ENCODE data around the gene WHAMM.

WHAMM gene

DNA sequence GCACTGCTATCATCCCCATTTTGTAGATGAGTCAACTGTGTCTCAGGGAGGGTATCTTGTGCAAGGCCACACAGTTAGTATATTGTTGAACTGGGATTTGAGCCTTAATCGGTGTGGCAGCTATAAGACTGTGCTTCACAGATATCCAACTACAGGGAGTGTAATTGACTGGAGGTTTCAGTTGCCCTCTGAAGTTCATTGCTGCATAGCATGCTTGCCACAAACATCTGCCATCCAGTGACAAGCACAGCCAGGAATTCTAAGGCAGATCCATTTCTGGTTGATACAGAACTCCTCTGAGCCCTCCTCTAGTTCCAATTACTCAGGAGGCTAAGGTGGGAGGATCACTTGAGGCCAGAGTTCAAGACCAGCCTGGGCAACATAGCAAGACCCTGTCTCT lies 19.9 kb upstream of the WHAMM start:
- ChIA-PET CTCF (no interaction called here), POLR2A (no interaction called here)
- Histone ChIP-seq H3K27ac (ENCODE audit: extremely low read depth, low read depth, low read length) (no peak overlapping the region), H3K9me3 (ENCODE audit: control insufficient read depth, insufficient read depth, low read depth, low read length) (no peaks in the 10 kb centered on the region), H3K4me1 (ENCODE audit: control insufficient read depth, insufficient read depth, low read length) (no peaks in the 10 kb centered on the region), H3K4me3 (ENCODE audit: low read depth, low read length) (no peak overlapping the region), H3K36me3 (ENCODE audit: control insufficient read depth in 2 of 2, insufficient read depth in 1 of 2, low read length in 2 of 2) (no peaks in the 10 kb centered on the region)
- TF ChIP-seq ZNF121 (tag by site-specific recombination; IDR thresholded peaks at IDR 0.05) = 0 out of 2 replicates have a peak, but pooled peaks have one; percentile 30
- no peak for TF ChIP-seq ZNF416 (tag by site-specific recombination; IDR thresholded peaks at IDR 0.05)
- TF ChIP-seq EGR2 (tag by site-specific recombination; IDR thresholded peaks at IDR 0.05; ENCODE audit: low read depth) = no peak

DNA sequence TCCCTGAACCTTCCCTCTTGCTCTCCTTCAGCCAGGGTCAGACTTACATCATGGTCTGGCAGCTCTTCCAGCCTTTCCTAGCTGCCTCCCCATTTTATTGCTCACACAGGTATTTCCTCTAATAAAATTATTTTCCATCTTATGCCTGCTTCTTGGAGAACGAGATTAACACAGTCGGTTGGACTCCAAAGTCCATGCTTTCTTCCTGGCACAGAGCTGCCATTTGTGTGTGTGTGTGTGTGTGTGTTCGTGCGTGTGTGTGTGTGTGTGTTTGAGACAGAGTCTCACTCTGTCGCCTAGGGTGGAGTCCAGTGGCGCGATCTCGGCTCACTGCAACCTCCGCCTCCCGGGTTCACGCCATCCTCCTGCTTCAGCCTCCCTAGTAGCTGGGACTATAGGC lies 19.1 kb upstream of the WHAMM start:
- Histone ChIP-seq H3K27ac (ENCODE audit: extremely low read depth, low read depth, low read length) (no peak overlapping the region), H3K4me1 (ENCODE audit: control insufficient read depth, insufficient read depth, low read length) (no peaks in the 10 kb centered on the region), H3K4me3 (ENCODE audit: low read depth, low read length) (no peak overlapping the region), H3K36me3 (ENCODE audit: control insufficient read depth in 2 of 2, insufficient read depth in 1 of 2, low read length in 2 of 2) (no peaks in the 10 kb centered on the region), H3K9me3 (ENCODE audit: control insufficient read depth, insufficient read depth, low read depth, low read length) (no peaks in the 10 kb centered on the region)
- ChIA-PET CTCF (no interaction called here), POLR2A (no interaction called here)
- TF ChIP-seq ZNF335 (tag by site-specific recombination; conservative IDR thresholded peaks at IDR 0.05) = peak; percentile 25; the same call in 1 of the 2 replicates
- TF ChIP-seq, protein P1, sequence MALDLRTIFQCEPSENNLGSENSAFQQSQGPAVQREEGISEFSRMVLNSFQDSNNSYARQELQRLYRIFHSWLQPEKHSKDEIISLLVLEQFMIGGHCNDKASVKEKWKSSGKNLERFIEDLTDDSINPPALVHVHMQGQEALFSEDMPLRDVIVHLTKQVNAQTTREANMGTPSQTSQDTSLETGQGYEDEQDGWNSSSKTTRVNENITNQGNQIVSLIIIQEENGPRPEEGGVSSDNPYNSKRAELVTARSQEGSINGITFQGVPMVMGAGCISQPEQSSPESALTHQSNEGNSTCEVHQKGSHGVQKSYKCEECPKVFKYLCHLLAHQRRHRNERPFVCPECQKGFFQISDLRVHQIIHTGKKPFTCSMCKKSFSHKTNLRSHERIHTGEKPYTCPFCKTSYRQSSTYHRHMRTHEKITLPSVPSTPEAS (tag by site-specific recombination; IDR thresholded peaks at IDR 0.05) = peak; percentile 53
- no peak for TF ChIP-seq ZXDB (tag by site-specific recombination; IDR thresholded peaks at IDR 0.05)

DNA sequence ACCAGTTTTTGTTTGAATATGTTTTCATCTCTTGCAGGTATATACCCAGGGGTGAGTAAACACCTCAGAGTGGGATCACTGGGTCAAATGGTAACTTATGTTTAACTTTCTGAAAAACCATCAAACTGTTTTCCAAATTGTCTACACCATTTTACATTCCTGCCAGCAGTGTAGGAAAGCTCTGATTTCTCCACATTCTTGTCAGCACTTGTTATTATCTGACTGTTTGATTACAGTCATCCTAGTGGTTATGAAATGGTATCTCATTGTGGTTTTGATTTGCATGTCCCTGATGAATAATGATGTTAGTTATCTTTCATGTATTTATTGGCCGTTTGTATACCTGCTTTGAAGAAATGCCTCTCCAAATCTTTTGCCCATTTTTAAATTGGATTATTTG lies 17.4 kb upstream of the WHAMM start:
- H3K4me3 ChIP-seq (ENCODE audit: low read depth, low read length) = no peak overlapping the region
- CTCF ChIA-PET = no interaction called here
- H3K36me3 ChIP-seq (ENCODE audit: control insufficient read depth in 2 of 2, insufficient read depth in 1 of 2, low read length in 2 of 2) = no peaks in the 10 kb centered on the region
- POLR2A ChIA-PET = no interaction called here
- no peak for TF ChIP-seq ZFP69B (tag by site-specific recombination; IDR thresholded peaks at IDR 0.05)
- no peak for TF ChIP-seq ZNF138 (tag by site-specific recombination; IDR thresholded peaks at IDR 0.05; ENCODE audit: borderline replicate concordance)
- TF ChIP-seq ZNF248 (tag by site-specific recombination; IDR thresholded peaks at IDR 0.05) = no peak
- TF ChIP-seq, protein P2, sequence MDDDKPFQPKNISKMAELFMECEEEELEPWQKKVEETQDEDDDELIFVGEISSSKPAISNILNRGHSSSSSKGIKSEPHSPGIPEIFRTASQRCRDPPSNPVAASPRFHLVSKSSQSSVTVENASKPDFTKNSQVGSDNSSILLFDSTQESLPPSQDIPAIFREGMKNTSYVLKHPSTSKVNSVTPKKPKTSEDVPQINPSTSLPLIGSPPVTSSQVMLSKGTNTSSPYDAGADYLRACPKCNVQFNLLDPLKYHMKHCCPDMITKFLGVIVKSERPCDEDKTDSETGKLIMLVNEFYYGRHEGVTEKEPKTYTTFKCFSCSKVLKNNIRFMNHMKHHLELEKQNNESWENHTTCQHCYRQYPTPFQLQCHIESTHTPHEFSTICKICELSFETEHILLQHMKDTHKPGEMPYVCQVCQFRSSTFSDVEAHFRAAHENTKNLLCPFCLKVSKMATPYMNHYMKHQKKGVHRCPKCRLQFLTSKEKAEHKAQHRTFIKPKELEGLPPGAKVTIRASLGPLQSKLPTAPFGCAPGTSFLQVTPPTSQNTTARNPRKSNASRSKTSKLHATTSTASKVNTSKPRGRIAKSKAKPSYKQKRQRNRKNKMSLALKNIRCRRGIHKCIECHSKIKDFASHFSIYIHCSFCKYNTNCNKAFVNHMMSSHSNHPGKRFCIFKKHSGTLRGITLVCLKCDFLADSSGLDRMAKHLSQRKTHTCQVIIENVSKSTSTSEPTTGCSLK (tag by site-specific recombination; IDR thresholded peaks at IDR 0.05) = no peak
- TF ChIP-seq ZNF157 (tag by site-specific recombination; IDR thresholded peaks at IDR 0.05) = no peak
- no peak for TF ChIP-seq ZNF169 (tag by site-specific recombination; IDR thresholded peaks at IDR 0.05)
- TF ChIP-seq ZNF548 (tag by site-specific recombination; IDR thresholded peaks at IDR 0.05) = no peak
- H3K4me1 ChIP-seq (ENCODE audit: control insufficient read depth, insufficient read depth, low read length) = no peaks in the 10 kb centered on the region
- no peak overlapping the region for H3K27ac ChIP-seq (ENCODE audit: extremely low read depth, low read depth, low read length)
- H3K9me3 ChIP-seq (ENCODE audit: control insufficient read depth, insufficient read depth, low read depth, low read length) = no peaks in the 10 kb centered on the region

DNA sequence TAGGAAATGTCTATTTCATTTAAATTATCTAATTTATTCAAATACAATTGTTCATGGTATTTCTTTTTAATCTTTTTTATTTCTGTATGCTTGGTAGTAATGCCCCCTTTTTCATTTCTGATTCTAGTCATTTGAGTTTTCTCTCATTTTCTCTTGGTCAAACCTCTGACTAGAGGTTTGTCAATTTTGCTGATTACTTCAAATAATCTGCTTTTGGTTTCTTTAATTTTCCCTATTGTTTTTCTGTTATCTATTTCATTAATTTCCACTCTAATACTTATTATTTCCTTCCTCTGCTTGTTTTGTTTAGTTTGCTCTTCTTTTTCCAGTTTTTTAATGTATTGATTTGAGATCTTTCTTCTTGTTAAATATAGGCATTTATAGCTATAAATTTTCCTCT lies 15.7 kb upstream of the WHAMM start:
- CTCF ChIA-PET = no interaction called here
- TF ChIP-seq ZNF239 (tag by site-specific recombination; IDR thresholded peaks at IDR 0.05) (no peak), OSR2 (tag by site-specific recombination; IDR thresholded peaks at IDR 0.05) (no peak), ZNF169 (tag by site-specific recombination; IDR thresholded peaks at IDR 0.05) (no peak), GLIS1 (tag by site-specific recombination; IDR thresholded peaks at IDR 0.05) (no peak), ZNF214 (tag by site-specific recombination; IDR thresholded peaks at IDR 0.05; ENCODE audit: borderline replicate concordance) (no peak), ZNF776 (tag by site-specific recombination; IDR thresholded peaks at IDR 0.05; ENCODE audit: borderline replicate concordance) (no peak), ZNF701 (tag by site-specific recombination; IDR thresholded peaks at IDR 0.05) (no peak), ZNF621 (tag by site-specific recombination; IDR thresholded peaks at IDR 0.05) (no peak), KLF10 (tag by site-specific recombination; IDR thresholded peaks at IDR 0.05) (no peak), BCL11B (tag by site-specific recombination; IDR thresholded peaks at IDR 0.05; ENCODE audit: low read depth) (no peak), TCF7L2 (IDR thresholded peaks at IDR 0.05; ENCODE audit: borderline replicate concordance, low read depth, low read length) (no peak), ZNF10 (tag by site-specific recombination; IDR thresholded peaks at IDR 0.05) (no peak)
- H3K9me3 ChIP-seq (ENCODE audit: control insufficient read depth, insufficient read depth, low read depth, low read length) = no peaks in the 10 kb centered on the region

More for the DNA sequence above, 15.7 kb upstream of the WHAMM start:
- POLR2A ChIA-PET = no interaction called here
- H3K4me3 ChIP-seq (ENCODE audit: low read depth, low read length) = no peak overlapping the region
- H3K36me3 ChIP-seq (ENCODE audit: control insufficient read depth in 2 of 2, insufficient read depth in 1 of 2, low read length in 2 of 2) = no peaks in the 10 kb centered on the region
- no peak overlapping the region for H3K27ac ChIP-seq (ENCODE audit: extremely low read depth, low read depth, low read length)
- no peaks in the 10 kb centered on the region for H3K4me1 ChIP-seq (ENCODE audit: control insufficient read depth, insufficient read depth, low read length)

Measured in HEK293 (cell line).